ENCODE results near the gene LRRC28.

GRCh38 chr15:99366013-99366412 is 114.7 kb downstream of the LRRC28 start:
- no peak for TF ChIP-seq YY1 (tag by site-specific recombination; IDR thresholded peaks at IDR 0.05)
- TF ChIP-seq ZNF133 (tag by site-specific recombination; IDR thresholded peaks at IDR 0.05), result no peak
- no peak for TF ChIP-seq ZNF146 (tag by site-specific recombination; IDR thresholded peaks at IDR 0.05)
- TF ChIP-seq CTCF (tag by site-specific recombination; IDR thresholded peaks at IDR 0.05), result no peak
- TF ChIP-seq PBX3 (CRISPR knock-in tag; IDR thresholded peaks at IDR 0.05), result no peak
- TF ChIP-seq ZNF549 (tag by site-specific recombination; IDR thresholded peaks at IDR 0.05), result no peak
- TF ChIP-seq ZNF514 (tag by site-specific recombination; IDR thresholded peaks at IDR 0.05), result no peak
